ENCODE results near the gene TPK1.

The TPK1 gene

GRCh38 chr7:144835652-144836544 is at the start of gene TPK1:
Gene TPK1 (minus strand): TSS chr7:144836053. CDS start chr7:144835602, 451 bp downstream.
- peak; percentile 90 for DNase-seq

- no peak for DNase-seq
Measured at GRCh38 chr7:144885478-144885877, 49.6 kb upstream of the TPK1 start.

- DNase-seq, result no peak
Measured at GRCh38 chr7:144884896-144885295, 49.0 kb upstream of the TPK1 start.

- DNase-seq, result no peak
Measured at GRCh38 chr7:144873316-144873845, 37.5 kb upstream of the TPK1 start.

GRCh38 chr7:144869082-144869481 is 33.2 kb upstream of the TPK1 start:
- DNase-seq, result no peak

- no peak for DNase-seq
Measured at GRCh38 chr7:144866189-144866588, 30.3 kb upstream of the TPK1 start.

GRCh38 chr7:144863320-144863647 is 27.4 kb upstream of the TPK1 start:
- DNase-seq, result no peak

GRCh38 chr7:144862612-144863319 is 26.9 kb upstream of the TPK1 start:
- DNase-seq, result no peak

- no peak for DNase-seq
Measured at GRCh38 chr7:144859739-144860138, 23.9 kb upstream of the TPK1 start.

- DNase-seq, result no peak
Measured at GRCh38 chr7:144857463-144857862, 21.6 kb upstream of the TPK1 start.

GRCh38 chr7:144854839-144855424 is 19.1 kb upstream of the TPK1 start:
- DNase-seq, result peak; percentile 83

- DNase-seq, result no peak
Measured at GRCh38 chr7:144853542-144853941, 17.7 kb upstream of the TPK1 start.

GRCh38 chr7:144848078-144848477 is 12.2 kb upstream of the TPK1 start:
- no peak for DNase-seq

GRCh38 chr7:144842377-144842851 is 6.6 kb upstream of the TPK1 start:
- no peak for DNase-seq

- DNase-seq, result no peak
Measured at GRCh38 chr7:144836545-144836842, 641 bp upstream of the TPK1 start.

GRCh38 chr7:144835155-144835611 is 670 bp downstream of the TPK1 start:
- DNase-seq, result peak; percentile 75

GRCh38 chr7:144834641-144835144 is 1.2 kb downstream of the TPK1 start:
- no peak for DNase-seq

GRCh38 chr7:144830811-144831210 is 5.0 kb downstream of the TPK1 start:
- DNase-seq, result no peak

GRCh38 chr7:144830024-144830785 is 5.6 kb downstream of the TPK1 start:
- DNase-seq, result no peak

- DNase-seq, result no peak
Measured at GRCh38 chr7:144827621-144828020, 8.2 kb downstream of the TPK1 start.

- peak; percentile 4 for DNase-seq
Measured at GRCh38 chr7:144826208-144826607, 9.6 kb downstream of the TPK1 start.

GRCh38 chr7:144824360-144824759 is 11.5 kb downstream of the TPK1 start:
- DNase-seq, result peak; percentile 71

- no peak for DNase-seq
Measured at GRCh38 chr7:144822223-144822622, 13.6 kb downstream of the TPK1 start.
